NT2/D1 (cell line): ENCODE results near the gene STK17B.

Experiments
- SUZ12 ChIP-seq: IDR thresholded peaks from 2 replicates; pipeline ENCODE4 v1.6.1; 2011; ENCODE audit not compliant: insufficient read length, insufficient read depth; ENCODE audit errors: extremely low read depth
- YY1 ChIP-seq: IDR thresholded peaks from 2 replicates; pipeline ENCODE4 v1.6.1; 2011; ENCODE audit not compliant: insufficient read length, insufficient read depth
- ZNF274 ChIP-seq: IDR thresholded peaks from 2 replicates; pipeline ENCODE4 v1.6.1; 2011; ENCODE audit warnings: mild to moderate bottlenecking, low read depth, low read length

DNA sequence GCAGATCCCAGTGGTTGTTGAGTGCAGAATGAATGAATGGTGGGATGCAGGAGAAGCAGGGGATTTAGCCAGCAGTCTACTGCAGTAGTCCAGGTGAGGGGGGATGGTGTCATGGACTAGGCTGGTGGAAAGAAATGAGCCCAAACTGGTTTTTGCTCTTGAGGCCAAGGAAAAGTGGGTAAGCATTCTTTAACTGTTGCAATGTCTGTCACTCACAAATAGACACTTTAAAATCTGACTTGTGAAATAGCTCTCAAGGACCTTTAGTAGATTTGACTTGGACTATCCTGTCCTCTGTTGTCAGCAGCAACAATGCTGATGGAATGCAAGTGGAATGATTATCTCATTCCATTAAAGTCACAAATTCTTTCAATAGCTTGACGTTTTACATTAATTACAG, 37.5 kb upstream of the STK17B start:
- no peak for TF ChIP-seq ZNF274
- TF ChIP-seq YY1 = no peak
- TF ChIP-seq SUZ12 = no peak
